Epidermal melanocyte (primary cell): ENCODE data around the gene C13orf46.

Source experiments
- DNase-seq: peaks from one replicate; pipeline ENCODE4 v3.0.0; 2011; ENCODE audit warnings: low spot score; ENCODE audit not compliant: insufficient read length

Gene C13orf46

GRCh38 chr13:113956571-113956970, 17.3 kb downstream of the C13orf46 start:
- DNase-seq = no peak

- DNase-seq = no peak
These were observed 18.2 kb downstream of the C13orf46 start for GRCh38 chr13:113955691-113956090.

- DNase-seq = no peak
These were observed 18.6 kb downstream of the C13orf46 start for GRCh38 chr13:113955235-113955634.

GRCh38 chr13:113954046-113954835, 19.6 kb downstream of the C13orf46 start:
- DNase-seq = no peak

- DNase-seq = no peak
These were observed 20.3 kb downstream of the C13orf46 start for GRCh38 chr13:113953561-113953960.

GRCh38 chr13:113952983-113953520, 20.8 kb downstream of the C13orf46 start:
- no peak for DNase-seq

GRCh38 chr13:113952151-113952982, 21.5 kb downstream of the C13orf46 start:
- DNase-seq = no peak

GRCh38 chr13:113951246-113951999, 22.5 kb downstream of the C13orf46 start:
- peak; percentile 92 for DNase-seq

- DNase-seq = no peak
These were observed 23.2 kb downstream of the C13orf46 start for GRCh38 chr13:113950451-113951245.

- DNase-seq = no peak
These were observed 24.3 kb downstream of the C13orf46 start for GRCh38 chr13:113949546-113949945.

GRCh38 chr13:113948034-113948742, 25.7 kb downstream of the C13orf46 start:
- DNase-seq = no peak

- peak; percentile 72 for DNase-seq
These were observed 26.4 kb downstream of the C13orf46 start for GRCh38 chr13:113947311-113948033.

GRCh38 chr13:113946409-113947181, 27.3 kb downstream of the C13orf46 start:
- no peak for DNase-seq

- DNase-seq = no peak
These were observed 27.9 kb downstream of the C13orf46 start for GRCh38 chr13:113945857-113946408.

- no peak for DNase-seq
These were observed 29.9 kb downstream of the C13orf46 start for GRCh38 chr13:113943821-113944565.

- no peak for DNase-seq
These were observed 31.2 kb downstream of the C13orf46 start for GRCh38 chr13:113942591-113943103.

GRCh38 chr13:113941571-113942191, 32.2 kb downstream of the C13orf46 start:
- no peak for DNase-seq
